HCT116 (cell line): ENCODE results near the gene TRPM6. TPM values are rescaled to one million over a fixed set of nuclear protein-coding genes. Genes with fewer than 3 reads are reported as not detected.

ENCODE experiments used
- ATAC-seq: fragments of 200-7000 bp; cut with Tn5 transposase; 2 replicates; pipeline ENCODE4 v1.9.1; 2020; ENCODE audit warnings: mild to moderate bottlenecking, moderate library complexity
- BruUV-seq: library from RNA; stranded (reverse); fragments of 400-500 nt; replicated peaks from 2 replicates; lab custom pipeline; 2021; lab: Mats Ljungman, UMichigan
- CTCF ChIA-PET: fragments of 300-600 bp; sonication (Branson Sonifier 250); formaldehyde crosslinking; loops from one replicate; lab custom pipeline; 2021; ENCODE audit warnings: antibody characterized with exemption; lab: Charles Lee
- POLR2A ChIA-PET: fragments of 300-600, 350-600 bp; sonication (Branson Sonifier 250); formaldehyde crosslinking; loops from one replicate; lab custom pipeline; 2021; ENCODE audit warnings: antibody characterized with exemption; lab: Charles Lee
- RAD21 ChIA-PET, 2 experiments: fragments of 300-600 bp; sonication (Branson Sonifier 250); formaldehyde crosslinking; loops; one replicate each; lab custom pipeline; 2023; ENCODE audit warnings: low total read pairs in 2 of 2; ENCODE audit not compliant: uncharacterized antibody in 2 of 2, unreplicated experiment in 2 of 2, low non-redundant PET in 1 of 2; lab: Charles Lee
- DNase-seq: peaks from one replicate; pipeline ENCODE4 v3.0.0-alpha.2; 2010; ENCODE audit warnings: low read depth, low spot score
- H2AFZ ChIP-seq: fragments of 200-600 bp; shearing (Covaris generic), sonication (generic); 2 replicates; pipeline ENCODE4 v1.6.1; 2017; ENCODE audit warnings: low read depth, mixed run types, mixed read lengths, antibody characterized with exemption, low read length; ENCODE audit not compliant: poor library complexity, severe bottlenecking
- H3K27ac ChIP-seq: 2 replicates; pipeline ENCODE4 v1.5.1; 2012; ENCODE audit warnings: low read depth, low read length
- H3K27me3 ChIP-seq: fragments of 200-600 bp; sonication (generic); 2 replicates; pipeline ENCODE4 v1.6.1; 2016; ENCODE audit warnings: mixed run types, low read length, mixed read lengths; ENCODE audit not compliant: insufficient read depth
- H3K36me3 ChIP-seq, 2 experiments: fragments of 200-500 bp in 1 of 2; fragments of 200-600 bp in 1 of 2; sonication (Bioruptor generic) in 1 of 2; sonication (generic) in 1 of 2; 2 replicates each; pipeline versions ENCODE4 v1.5.1 to v1.6.1; 2014 to 2016; ENCODE audit warnings: low read length in 2 of 2, inconsistent platforms in 1 of 2, mixed read lengths in 1 of 2, mixed run types in 1 of 2; ENCODE audit not compliant: insufficient read depth in 2 of 2, control insufficient read depth in 1 of 2
- H3K4me1 ChIP-seq, 2 experiments: fragments of 200-600 bp in 1 of 2; sonication (generic) in 1 of 2; 2 replicates each; pipeline versions ENCODE4 v1.5.1 to v1.6.1; 2012 to 2017; ENCODE audit warnings: low read length in 2 of 2, inconsistent platforms in 1 of 2, mild to moderate bottlenecking in 1 of 2, mixed read lengths in 1 of 2, mixed run types in 1 of 2, moderate library complexity in 1 of 2; ENCODE audit not compliant: insufficient read depth in 2 of 2, control insufficient read depth in 1 of 2
- H3K4me2 ChIP-seq: fragments of 200-600 bp; sonication (generic); 2 replicates; pipeline ENCODE4 v1.6.1; 2017; ENCODE audit warnings: mixed run types, low read length, mixed read lengths
- H3K4me3 ChIP-seq, 2 experiments: fragments of 200-600 bp in 1 of 2; sonication (generic) in 1 of 2; replicated peaks in 1 of 2; 2 replicates each; pipeline ENCODE4 v1.5.1; 2011 to 2016; ENCODE audit warnings: low read length in 2 of 2, control low read depth in 1 of 2, low read depth in 1 of 2, mild to moderate bottlenecking in 1 of 2, mixed read lengths in 1 of 2, mixed run types in 1 of 2
- H3K79me2 ChIP-seq: fragments of 200-600 bp; sonication (generic); 2 replicates; pipeline ENCODE4 v1.6.1; 2017; ENCODE audit warnings: mild to moderate bottlenecking, mixed run types, low read length, moderate library complexity, mixed read lengths; ENCODE audit not compliant: insufficient read depth
- H3K9ac ChIP-seq: fragments of 200-600 bp; sonication (generic); 2 replicates; pipeline ENCODE4 v1.6.1; 2016; ENCODE audit warnings: low read length, mixed read lengths
- H3K9me2 ChIP-seq: fragments of 200-600 bp; sonication (generic), shearing (Covaris generic); 2 replicates; pipeline ENCODE4 v1.6.1; 2017; ENCODE audit warnings: mixed run types, mild to moderate bottlenecking, moderate library complexity; ENCODE audit not compliant: insufficient read depth
- H3K9me3 ChIP-seq, 2 experiments: fragments of 200-500 bp in 1 of 2; fragments of 200-600 bp in 1 of 2; sonication (Bioruptor generic) in 1 of 2; sonication (generic) in 1 of 2; 2 replicates each; pipeline ENCODE4 v1.6.1; 2014 to 2017; ENCODE audit warnings: low read length in 2 of 2, mixed read lengths in 2 of 2, inconsistent platforms in 1 of 2, low read depth in 1 of 2, mild to moderate bottlenecking in 1 of 2, mixed run types in 1 of 2, moderate library complexity in 1 of 2; ENCODE audit not compliant: control insufficient read depth in 1 of 2, insufficient read depth in 1 of 2
- H4K20me1 ChIP-seq: fragments of 200-600 bp; sonication (generic), shearing (Covaris generic); 2 replicates; pipeline ENCODE4 v1.6.1; 2017; ENCODE audit warnings: mixed run types, mild to moderate bottlenecking, moderate library complexity; ENCODE audit not compliant: insufficient read depth
- CBX3 ChIP-seq: IDR thresholded peaks from 2 replicates; pipeline ENCODE4 v1.6.1; 2012; ENCODE audit warnings: low read depth
- CEBPB ChIP-seq: IDR thresholded peaks from 2 replicates; pipeline ENCODE4 v1.6.1; 2012; ENCODE audit warnings: low read depth
- CTCF ChIP-seq, 3 experiments: fragments of 200-600 bp in 1 of 3; sonication (generic) in 1 of 3; IDR thresholded peaks in 2 of 3; conservative IDR thresholded peaks in 1 of 3; 2 replicates each; pipeline ENCODE4 v1.5.1; 2012 to 2017; ENCODE audit warnings: low read depth in 2 of 3, low read length in 2 of 3, antibody characterized with exemption in 1 of 3, borderline replicate concordance in 1 of 3, control low read depth in 1 of 3, mild to moderate bottlenecking in 1 of 3, mixed read lengths in 1 of 3, mixed run types in 1 of 3, moderate library complexity in 1 of 3; ENCODE audit not compliant: insufficient read depth in 1 of 3
- EGR1 ChIP-seq: IDR thresholded peaks from 2 replicates; pipeline ENCODE4 v1.6.1; 2012; ENCODE audit warnings: low read depth
- EZH2 ChIP-seq: fragments of 200-600 bp; sonication (generic); IDR thresholded peaks from 2 replicates; pipeline ENCODE4 v1.6.1; 2017; ENCODE audit warnings: antibody characterized with exemption, mixed run types
- FOSL1 ChIP-seq: IDR thresholded peaks from 2 replicates; pipeline ENCODE4 v1.6.1; 2012; ENCODE audit warnings: low read depth
- JUND ChIP-seq: IDR thresholded peaks from 2 replicates; pipeline ENCODE4 v1.6.1; 2012
- POLR2AphosphoS5 ChIP-seq: IDR thresholded peaks from 2 replicates; pipeline ENCODE4 v1.6.1; 2011; ENCODE audit warnings: mild to moderate bottlenecking, low read depth, low read length, moderate library complexity
- RAD21 ChIP-seq: IDR thresholded peaks from 2 replicates; pipeline ENCODE4 v1.6.1; 2012; ENCODE audit warnings: low read depth, mild to moderate bottlenecking
- SIN3A ChIP-seq: IDR thresholded peaks from 2 replicates; pipeline ENCODE4 v1.6.1; 2012; ENCODE audit warnings: low read depth
- SP1 ChIP-seq: IDR thresholded peaks from 2 replicates; pipeline ENCODE4 v1.6.1; 2012; ENCODE audit warnings: low read depth
- ZBTB33 ChIP-seq: IDR thresholded peaks from 2 replicates; pipeline ENCODE4 v1.6.1; 2011; ENCODE audit warnings: mild to moderate bottlenecking, low read length, moderate library complexity; ENCODE audit not compliant: insufficient replicate concordance; ENCODE audit errors: extremely low read depth
- intact Hi-C: fragments of 100-400 bp; cut with micrococcal nuclease; formaldehyde crosslinking; loops from 2 replicates; pipeline ENCODE4 v1.10.0; 2022
- total RNA-seq: library from RNA; stranded (reverse); gene quantifications from one replicate; pipeline ENCODE4 v1.2.1, GENCODE V29; 2021; ENCODE audit not compliant: unreplicated experiment

Gene TRPM6
- total RNA-seq, 1 experiment from 2014 or later = 0.44 TPM

DNA sequence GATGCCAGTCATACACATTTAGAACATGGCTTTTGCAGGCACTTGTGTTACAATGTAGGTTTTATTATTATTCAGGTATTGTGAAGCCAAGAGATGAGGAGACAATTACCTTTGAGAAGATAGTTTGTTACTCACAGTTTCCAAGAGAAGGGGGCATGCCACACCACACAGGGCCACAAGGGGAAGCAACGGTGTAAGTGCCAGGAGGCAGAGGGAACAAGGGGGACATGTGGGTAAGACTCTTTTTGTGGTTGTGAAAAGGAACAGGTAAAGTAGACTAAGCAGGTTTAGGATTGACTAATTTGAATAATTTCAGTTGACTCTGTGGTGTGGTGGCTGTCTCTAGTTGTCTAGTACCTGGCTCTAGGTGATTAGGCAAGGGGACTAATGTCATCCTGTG, 191.2 kb downstream of the TRPM6 start:
- no peak for DNase-seq
- ChIA-PET CTCF (no interaction called here), POLR2A (no interaction called here)
- H3K4me1 ChIP-seq = no peaks in the 10 kb centered on the region
- TF ChIP-seq FOSL1 (no peak), SIN3A (no peak), POLR2AphosphoS5 (no peak), CEBPB (no peak), EGR1 (no peak), ZBTB33 (no peak), JUND (no peak), CTCF (IDR thresholded peaks at IDR 0.05 in 2 of 3, conservative IDR thresholded peaks at IDR 0.05 in 1 of 3; ENCODE audit: borderline replicate concordance in 1 of 3, insufficient read depth in 1 of 3, low read depth in 2 of 3, low read length in 2 of 3) (peak in 2 of 3 experiments; percentile 41 to 50; a peak in 4 of 6 replicates), RAD21 (0 out of 2 replicates have a peak, but pooled peaks have one; percentile 11), SP1 (no peak), CBX3 (no peak), EZH2 (no peak)
- TF ChIP-seq, all 23 proteins: peak for 2
- BruUV-seq = no TSS peak
- no peak overlapping the region for H3K27ac ChIP-seq
- H3K4me3 ChIP-seq = no peak overlapping the region
- peaks cover 36% of the 10 kb centered on the region for H3K27me3 ChIP-seq
- H4K20me1 ChIP-seq = no peaks in the 10 kb centered on the region
- H3K79me2 ChIP-seq = no peaks in the 10 kb centered on the region
- no peaks in the 10 kb centered on the region for H3K9me2 ChIP-seq
- H3K9ac ChIP-seq = no peak overlapping the region
- intact Hi-C loops = no loop called here
- RAD21 ChIA-PET = no interaction called here
- no peak overlapping the region for H3K4me2 ChIP-seq
- no peak for ATAC-seq
- no peaks in the 10 kb centered on the region for H3K9me3 ChIP-seq
- H2AFZ ChIP-seq = no peak overlapping the region
- H3K36me3 ChIP-seq = no peaks in the 10 kb centered on the region
